ENCODE measurements around the gene QPRT. TPM values are rescaled to one million over a fixed set of nuclear protein-coding genes. Genes with fewer than 3 reads are reported as not detected.

QPRT gene
- polyA plus RNA-seq, 3 donors = 2.1 to 4.7 (median 3.9) TPM

GRCh38 chr16:29734786-29735185 lies 55.8 kb downstream of the QPRT start:
- Mint-ChIP-seq H3K36me3 (peaks cover 2 to 9% of the 10 kb centered on the region in 2 donors), H3K27ac (peak overlapping the region in 4 of 7 donors; percentile 4 to 74 (median 46)), H3K4me1 (peaks cover 55% of the 10 kb centered on the region), H3K4me3 (peak overlapping the region in 1 of 2 donors; percentile 15), H3K27me3 (ENCODE audit: low read depth in 3 of 3) (peaks cover 0 to 11% (median 0%) of the 10 kb centered on the region in 3 donors), H3K9me3 (peaks cover 0 to 3% (median 2%) of the 10 kb centered on the region in 7 donors)
- Histone ChIP-seq H3K4me2 (replicated peaks; ENCODE audit: extremely low read depth, low read length, poor library complexity, severe bottlenecking) (no peak overlapping the region), H3K79me2 (ENCODE audit: insufficient read depth, low read length) (no peaks in the 10 kb centered on the region), H3K4me1 (ENCODE audit: control insufficient read depth in 1 of 2, insufficient read depth in 2 of 2, low read length in 2 of 2) (peaks cover 42 to 54% of the 10 kb centered on the region in 2 donors), H3K27ac (ENCODE audit: low read depth in 1 of 2, low read length in 2 of 2) (peak overlapping the region in 1 of 2 donors; percentile 37), H3K9ac (ENCODE audit: insufficient read depth, low read length, poor library complexity, severe bottlenecking) (no peak overlapping the region), H3K27me3 (ENCODE audit: control insufficient read depth in 2 of 2, insufficient read depth in 2 of 2, low read length in 2 of 2) (no peaks in the 10 kb centered on the region), H3K36me3 (replicated peaks in 1 of 2; ENCODE audit: control insufficient read depth in 1 of 2, insufficient read depth in 2 of 2, low read length in 2 of 2) (no peaks in the 10 kb centered on the region), H3K9me3 (replicated peaks in 1 of 2; ENCODE audit: control insufficient read depth in 1 of 2, insufficient read depth in 1 of 2, low read length in 2 of 2) (no peaks in the 10 kb centered on the region), H2AFZ (ENCODE audit: insufficient read depth, low read depth, low read length, poor library complexity, severe bottlenecking) (no peak overlapping the region), H3K4me3 (replicated peaks in 1 of 3; ENCODE audit: low read depth in 2 of 3, low read length in 3 of 3) (no peak overlapping the region), H4K20me1 (ENCODE audit: insufficient read depth, low read length) (peaks cover under 1% of the 10 kb centered on the region)
- intact Hi-C loops (cut with micrococcal nuclease) = no loop called here
- no CpG with 5 or more reads among the region's 1 CpG for WGBS (ENCODE audit: insufficient coverage)
- TF ChIP-seq CTCF (IDR thresholded peaks at IDR 0.05) = no peak
- no peak for DNase-seq

GRCh38 chr16:29736112-29736511 lies 57.1 kb downstream of the QPRT start:
- no peak overlapping the region for H3K4me3 ChIP-seq (replicated peaks in 1 of 3; ENCODE audit: low read depth in 2 of 3, low read length in 3 of 3)
- Mint-ChIP-seq H3K27ac (peak overlapping the region; percentile 79 to 91 (median 90)), H3K27me3 (ENCODE audit: low read depth in 3 of 3) (peaks cover 0 to 13% (median 2%) of the 10 kb centered on the region in 3 donors), H3K4me3 (peak overlapping the region in 1 of 2 donors; percentile 21), H3K9me3 (peaks cover 0 to 3% (median 2%) of the 10 kb centered on the region in 7 donors), H3K4me1 (peaks cover 65% of the 10 kb centered on the region), H3K36me3 (peaks cover 4 to 12% of the 10 kb centered on the region in 2 donors)
- no peaks in the 10 kb centered on the region for H3K27me3 ChIP-seq (ENCODE audit: control insufficient read depth in 2 of 2, insufficient read depth in 2 of 2, low read length in 2 of 2)
- H2AFZ ChIP-seq (ENCODE audit: insufficient read depth, low read depth, low read length, poor library complexity, severe bottlenecking) = no peak overlapping the region
- DNase-seq = no peak
- H3K4me2 ChIP-seq (replicated peaks; ENCODE audit: extremely low read depth, low read length, poor library complexity, severe bottlenecking) = peak overlapping the region; percentile 19
- peak overlapping the region; percentile 39 to 79 for H3K27ac ChIP-seq (ENCODE audit: low read depth in 1 of 2, low read length in 2 of 2)
- H3K9ac ChIP-seq (ENCODE audit: insufficient read depth, low read length, poor library complexity, severe bottlenecking) = no peak overlapping the region
- no peaks in the 10 kb centered on the region for H3K79me2 ChIP-seq (ENCODE audit: insufficient read depth, low read length)
- TF ChIP-seq CTCF (IDR thresholded peaks at IDR 0.05) = no peak
- intact Hi-C loops (cut with micrococcal nuclease) = no loop called here
- peaks cover 9% of the 10 kb centered on the region for H4K20me1 ChIP-seq (ENCODE audit: insufficient read depth, low read length)
- WGBS (ENCODE audit: insufficient coverage) = 57% methylated on average over 3 of the region's 5 CpGs
- H3K4me1 ChIP-seq (ENCODE audit: control insufficient read depth in 1 of 2, insufficient read depth in 2 of 2, low read length in 2 of 2) = peaks cover 46 to 67% of the 10 kb centered on the region in 2 donors
- no peaks in the 10 kb centered on the region for H3K9me3 ChIP-seq (replicated peaks in 1 of 2; ENCODE audit: control insufficient read depth in 1 of 2, insufficient read depth in 1 of 2, low read length in 2 of 2)
- no peaks in the 10 kb centered on the region for H3K36me3 ChIP-seq (replicated peaks in 1 of 2; ENCODE audit: control insufficient read depth in 1 of 2, insufficient read depth in 2 of 2, low read length in 2 of 2)

All from CD14-positive monocyte (primary cell).